Measurements from ENCODE around the gene WDR41. TPM values are rescaled to one million over a fixed set of nuclear protein-coding genes. Genes with fewer than 3 reads are reported as not detected.
"Not testable (repeated sequence)": the region's sequence is repeated elsewhere in the genome, so short reads cannot be mapped to it uniquely, and the experiment has no call there.

The WDR41 gene
- polyA plus RNA-seq, 1 experiment, result 84.5 TPM

DNA sequence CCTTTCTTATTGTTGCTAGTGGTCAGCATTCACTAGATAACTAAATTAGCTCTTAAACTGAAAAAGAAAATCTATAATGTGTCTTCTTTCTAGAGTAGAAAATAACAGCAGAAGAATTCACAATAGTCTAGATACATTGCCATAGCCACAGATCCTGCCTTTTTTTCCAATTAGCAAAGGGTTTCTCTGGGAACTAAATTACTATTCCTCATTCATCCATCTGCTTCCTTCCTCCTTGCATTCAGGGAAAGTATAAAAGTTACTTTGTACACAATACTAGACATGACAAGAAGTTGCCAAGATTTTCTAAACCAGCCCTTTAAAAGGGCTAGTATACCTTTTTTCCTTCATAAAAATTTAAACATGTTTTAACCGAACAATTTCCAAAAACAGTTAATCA lies 21.2 kb upstream of the WDR41 start:
- no peak overlapping the region for H3K4me3 ChIP-seq (ENCODE audit: low read depth, low read length)
- H3K27ac ChIP-seq (ENCODE audit: low read depth, low read length), result no peak overlapping the region
- POLR2A ChIA-PET, result no interaction called here
- no peak for DNase-seq (ENCODE audit: low read depth, low spot score)
- TF ChIP-seq, protein P1, sequence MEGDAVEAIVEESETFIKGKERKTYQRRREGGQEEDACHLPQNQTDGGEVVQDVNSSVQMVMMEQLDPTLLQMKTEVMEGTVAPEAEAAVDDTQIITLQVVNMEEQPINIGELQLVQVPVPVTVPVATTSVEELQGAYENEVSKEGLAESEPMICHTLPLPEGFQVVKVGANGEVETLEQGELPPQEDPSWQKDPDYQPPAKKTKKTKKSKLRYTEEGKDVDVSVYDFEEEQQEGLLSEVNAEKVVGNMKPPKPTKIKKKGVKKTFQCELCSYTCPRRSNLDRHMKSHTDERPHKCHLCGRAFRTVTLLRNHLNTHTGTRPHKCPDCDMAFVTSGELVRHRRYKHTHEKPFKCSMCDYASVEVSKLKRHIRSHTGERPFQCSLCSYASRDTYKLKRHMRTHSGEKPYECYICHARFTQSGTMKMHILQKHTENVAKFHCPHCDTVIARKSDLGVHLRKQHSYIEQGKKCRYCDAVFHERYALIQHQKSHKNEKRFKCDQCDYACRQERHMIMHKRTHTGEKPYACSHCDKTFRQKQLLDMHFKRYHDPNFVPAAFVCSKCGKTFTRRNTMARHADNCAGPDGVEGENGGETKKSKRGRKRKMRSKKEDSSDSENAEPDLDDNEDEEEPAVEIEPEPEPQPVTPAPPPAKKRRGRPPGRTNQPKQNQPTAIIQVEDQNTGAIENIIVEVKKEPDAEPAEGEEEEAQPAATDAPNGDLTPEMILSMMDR (IDR thresholded peaks at IDR 0.05; ENCODE audit: low read depth, low read length), result no peak
- no peaks in the 10 kb centered on the region for H3K27me3 ChIP-seq (ENCODE audit: control insufficient read depth, insufficient read depth, low read length)
- CTCF ChIA-PET, result no interaction called here
- H3K9me3 ChIP-seq (ENCODE audit: control insufficient read depth, insufficient read depth, low read length), result no peaks in the 10 kb centered on the region

DNA sequence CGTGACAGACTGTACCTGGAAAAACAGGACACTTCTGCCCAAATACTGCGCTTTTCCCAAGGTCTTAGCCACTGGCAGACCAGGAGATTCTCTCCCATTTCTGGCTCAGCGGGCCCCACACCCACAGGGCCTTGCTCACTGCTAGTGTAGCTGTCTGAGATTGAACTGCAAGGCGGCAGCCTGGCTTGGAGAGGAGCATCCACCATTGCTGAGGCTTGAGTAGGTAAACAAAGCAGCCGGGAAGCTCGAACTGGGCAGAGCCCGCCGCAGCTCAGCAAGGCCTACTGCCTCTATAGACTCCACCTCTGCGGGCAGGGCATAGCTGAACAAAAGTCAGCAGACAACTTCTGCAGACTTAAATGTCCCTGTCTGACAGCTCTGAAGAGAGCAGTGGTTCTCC lies 9.0 kb upstream of the WDR41 start:
- H3K27me3 ChIP-seq (ENCODE audit: control insufficient read depth, insufficient read depth, low read length); POLR2A ChIA-PET: not testable (repeated sequence)
- CTCF ChIA-PET, result interaction anchor here (2.6 kb wide), 1 partner anchor 9 kb away, joined by 16 read pairs; the partner anchor contains the start of gene WDR41

DNA sequence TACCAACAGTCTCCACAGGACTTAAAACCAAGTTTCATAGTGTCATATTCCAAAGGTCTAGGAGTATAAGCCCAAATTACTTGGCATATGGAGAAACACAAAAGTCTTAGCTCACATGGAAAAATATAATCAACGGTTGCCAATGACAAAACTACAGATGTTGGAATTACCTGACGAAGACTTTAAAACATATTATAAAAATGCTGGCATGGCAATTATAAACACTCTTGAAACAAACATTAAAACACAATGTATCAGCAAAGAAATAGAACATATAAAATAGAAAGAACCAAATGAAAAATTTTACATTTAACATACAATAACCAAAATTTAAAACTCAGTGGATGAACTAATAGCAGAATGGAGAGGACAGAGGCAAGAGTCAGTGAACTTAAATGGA lies 7.9 kb upstream of the WDR41 start:
- Histone ChIP-seq H3K9me3 (ENCODE audit: control insufficient read depth, insufficient read depth, low read length) (no peaks in the 10 kb centered on the region), H3K4me3 (ENCODE audit: low read depth, low read length) (no peak overlapping the region), H3K27ac (ENCODE audit: low read depth, low read length) (no peak overlapping the region), H3K27me3 (ENCODE audit: control insufficient read depth, insufficient read depth, low read length) (peaks cover 3% of the 10 kb centered on the region)
- ChIA-PET CTCF (interaction anchor here (0.7 kb wide), 1 partner anchor 8 kb away, joined by 4 read pairs; the partner anchor contains the start of gene WDR41), POLR2A (no interaction called here)
- TF ChIP-seq, protein P1 (IDR thresholded peaks at IDR 0.05; ENCODE audit: low read depth, low read length), result no peak
- DNase-seq (ENCODE audit: low read depth, low spot score), result no peak

More for the DNA sequence above, 9.0 kb upstream of the WDR41 start:
- not testable (repeated sequence) for H3K9me3 ChIP-seq (ENCODE audit: control insufficient read depth, insufficient read depth, low read length); DNase-seq (ENCODE audit: low read depth, low spot score); H3K4me3 ChIP-seq (ENCODE audit: low read depth, low read length); H3K27ac ChIP-seq (ENCODE audit: low read depth, low read length)

DNA sequence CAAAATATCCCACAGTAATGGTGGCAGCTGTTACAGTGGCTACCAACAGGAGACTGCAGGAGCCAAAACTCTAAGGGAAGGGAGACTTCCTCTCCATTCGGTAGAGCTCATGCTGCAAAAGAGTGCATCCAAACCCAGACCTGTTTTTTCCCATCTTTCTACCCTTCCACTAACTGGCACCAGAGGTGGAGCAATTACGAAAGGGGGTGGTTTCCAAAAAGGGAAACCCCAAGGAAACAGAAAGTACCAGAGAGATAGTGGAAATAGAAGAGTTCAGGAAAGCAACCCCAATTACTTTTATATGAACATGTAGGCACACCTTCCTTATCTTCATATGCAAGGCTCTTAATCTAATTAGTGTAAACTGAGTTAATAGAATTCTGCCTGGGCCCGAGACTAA lies 7.3 kb upstream of the WDR41 start:
- Histone ChIP-seq H3K4me3 (ENCODE audit: low read depth, low read length) (no peak overlapping the region), H3K27ac (ENCODE audit: low read depth, low read length) (no peak overlapping the region), H3K9me3 (ENCODE audit: control insufficient read depth, insufficient read depth, low read length) (no peaks in the 10 kb centered on the region), H3K27me3 (ENCODE audit: control insufficient read depth, insufficient read depth, low read length) (peaks cover 3% of the 10 kb centered on the region)
- ChIA-PET POLR2A (no interaction called here), CTCF (no interaction called here)
- DNase-seq (ENCODE audit: low read depth, low spot score), result no peak
- TF ChIP-seq, protein P1 (IDR thresholded peaks at IDR 0.05; ENCODE audit: low read depth, low read length), result no peak

DNA sequence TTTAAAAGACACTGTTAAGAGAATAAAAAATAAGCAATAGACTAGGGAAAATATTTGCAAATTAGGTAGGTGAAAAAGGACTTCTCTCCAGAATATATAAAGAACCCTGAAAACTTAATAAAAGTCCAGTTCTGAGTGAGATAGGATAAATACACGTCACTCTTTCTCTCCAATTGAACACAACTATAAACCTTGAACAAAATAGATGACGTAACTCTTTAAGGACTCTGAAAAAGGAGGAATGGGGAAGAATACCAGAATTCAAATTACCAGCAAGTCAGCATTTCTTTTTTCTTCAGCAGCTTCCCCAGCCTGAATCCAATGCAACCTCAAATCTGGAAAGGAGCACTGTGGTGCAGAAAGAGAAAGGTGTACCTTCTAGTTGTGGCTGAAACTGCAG lies 6.8 kb upstream of the WDR41 start:
- POLR2A ChIA-PET, result no interaction called here

More for the DNA sequence above, 6.8 kb upstream of the WDR41 start:
- no peak overlapping the region for H3K27ac ChIP-seq (ENCODE audit: low read depth, low read length)
- H3K4me3 ChIP-seq (ENCODE audit: low read depth, low read length), result no peak overlapping the region
- H3K9me3 ChIP-seq (ENCODE audit: control insufficient read depth, insufficient read depth, low read length), result no peaks in the 10 kb centered on the region
- CTCF ChIA-PET, result no interaction called here
- peaks cover 3% of the 10 kb centered on the region for H3K27me3 ChIP-seq (ENCODE audit: control insufficient read depth, insufficient read depth, low read length)
- TF ChIP-seq, protein P1 (IDR thresholded peaks at IDR 0.05; ENCODE audit: low read depth, low read length), result no peak
- DNase-seq (ENCODE audit: low read depth, low spot score), result no peak
